Measurements from ENCODE around the gene CAMK2B.

CAMK2B gene

DNA sequence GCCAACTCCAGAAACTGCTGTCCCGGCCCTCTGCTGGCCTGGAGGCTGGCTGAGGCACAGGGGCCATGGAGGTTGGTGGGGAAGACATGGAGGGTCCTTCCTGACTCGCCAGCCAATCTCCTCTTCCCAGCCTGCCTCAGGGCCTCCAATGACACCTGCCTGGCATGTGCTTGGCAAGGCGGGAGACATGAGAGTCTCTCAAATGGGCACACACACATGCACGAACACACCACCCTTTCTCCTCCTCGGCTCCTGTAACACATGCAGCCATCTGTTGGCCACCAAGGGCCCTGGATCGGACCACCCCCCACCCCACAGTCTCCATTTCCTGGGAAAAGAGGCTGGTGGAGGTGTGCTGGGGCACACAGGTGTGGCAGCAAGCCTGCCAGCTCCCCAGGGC lies 68.2 kb downstream of the CAMK2B start:
- H3K4me3 ChIP-seq (ENCODE audit: low read length), result no peak overlapping the region
- TF ChIP-seq, protein P1, sequence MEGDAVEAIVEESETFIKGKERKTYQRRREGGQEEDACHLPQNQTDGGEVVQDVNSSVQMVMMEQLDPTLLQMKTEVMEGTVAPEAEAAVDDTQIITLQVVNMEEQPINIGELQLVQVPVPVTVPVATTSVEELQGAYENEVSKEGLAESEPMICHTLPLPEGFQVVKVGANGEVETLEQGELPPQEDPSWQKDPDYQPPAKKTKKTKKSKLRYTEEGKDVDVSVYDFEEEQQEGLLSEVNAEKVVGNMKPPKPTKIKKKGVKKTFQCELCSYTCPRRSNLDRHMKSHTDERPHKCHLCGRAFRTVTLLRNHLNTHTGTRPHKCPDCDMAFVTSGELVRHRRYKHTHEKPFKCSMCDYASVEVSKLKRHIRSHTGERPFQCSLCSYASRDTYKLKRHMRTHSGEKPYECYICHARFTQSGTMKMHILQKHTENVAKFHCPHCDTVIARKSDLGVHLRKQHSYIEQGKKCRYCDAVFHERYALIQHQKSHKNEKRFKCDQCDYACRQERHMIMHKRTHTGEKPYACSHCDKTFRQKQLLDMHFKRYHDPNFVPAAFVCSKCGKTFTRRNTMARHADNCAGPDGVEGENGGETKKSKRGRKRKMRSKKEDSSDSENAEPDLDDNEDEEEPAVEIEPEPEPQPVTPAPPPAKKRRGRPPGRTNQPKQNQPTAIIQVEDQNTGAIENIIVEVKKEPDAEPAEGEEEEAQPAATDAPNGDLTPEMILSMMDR (conservative IDR thresholded peaks at IDR 0.05; ENCODE audit: low read depth, low read length), result no peak
- DNase-seq (ENCODE audit: low read depth), result no peak

DNA sequence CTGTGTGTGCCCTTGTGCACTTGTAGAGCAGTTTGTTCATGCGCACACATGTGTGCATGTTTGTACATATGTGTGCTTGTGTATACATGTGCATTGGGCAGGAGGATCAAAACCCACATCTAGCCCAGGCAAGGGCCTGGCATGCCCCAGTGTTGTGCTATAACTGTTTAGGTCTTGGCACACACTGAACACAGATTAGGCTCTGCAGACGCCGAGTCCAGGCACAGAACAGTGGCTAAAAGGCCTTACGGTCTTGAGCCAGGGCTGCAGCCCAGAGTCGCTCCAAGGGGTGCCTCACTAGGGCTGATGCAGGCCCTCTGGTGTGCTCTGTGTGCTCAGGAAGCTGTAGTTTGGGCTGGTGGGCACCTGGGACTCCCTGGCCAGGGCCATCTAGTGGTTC lies 68.9 kb downstream of the CAMK2B start:
- H3K4me3 ChIP-seq (ENCODE audit: low read length), result no peak overlapping the region
- TF ChIP-seq, protein P1 (conservative IDR thresholded peaks at IDR 0.05; ENCODE audit: low read depth, low read length), result no peak
- no peak for DNase-seq (ENCODE audit: low read depth)

GRCh38 chr7:44251881-44252280 lies 73.5 kb downstream of the CAMK2B start:
- no peak overlapping the region for H3K4me3 ChIP-seq (ENCODE audit: low read length)
- DNase-seq (ENCODE audit: low read depth), result no peak
- TF ChIP-seq, protein P1 (conservative IDR thresholded peaks at IDR 0.05; ENCODE audit: low read depth, low read length), result no peak

GRCh38 chr7:44251269-44251668 lies 74.1 kb downstream of the CAMK2B start:
- no peak overlapping the region for H3K4me3 ChIP-seq (ENCODE audit: low read length)
- TF ChIP-seq, protein P1 (conservative IDR thresholded peaks at IDR 0.05; ENCODE audit: low read depth, low read length), result no peak
- DNase-seq (ENCODE audit: low read depth), result no peak

DNA sequence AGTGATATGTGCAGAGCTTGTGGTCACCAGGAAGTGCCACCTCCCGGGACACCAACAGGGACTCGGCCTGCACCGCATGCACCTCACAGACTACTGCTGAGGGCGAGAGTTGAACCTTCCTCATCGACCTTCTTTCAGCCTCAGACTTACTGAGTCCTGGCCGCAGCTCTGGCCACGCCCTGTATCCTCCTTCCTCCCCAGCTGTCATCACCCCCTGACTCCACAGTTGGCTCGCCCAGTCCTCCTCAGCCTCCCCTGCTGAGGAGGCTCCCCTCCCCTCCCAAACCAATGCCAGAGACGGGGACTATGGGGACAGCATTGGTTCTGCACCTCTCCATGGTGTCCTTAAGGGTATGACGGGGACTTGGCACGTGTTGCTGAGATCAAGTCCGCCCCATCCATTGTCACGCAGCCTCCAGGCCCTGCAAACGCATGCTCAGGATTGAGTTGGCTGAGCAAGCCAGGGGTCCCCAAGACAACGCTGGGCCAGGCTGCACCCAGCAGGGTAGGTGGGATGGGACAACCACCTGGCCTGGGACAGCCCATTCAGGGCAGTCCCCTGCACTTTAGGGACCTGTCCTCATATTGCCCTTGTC lies 75.7 kb downstream of the CAMK2B start:
- DNase-seq (ENCODE audit: low read depth), result no peak
- H3K4me3 ChIP-seq (ENCODE audit: low read length), result no peak overlapping the region
- TF ChIP-seq, protein P1 (conservative IDR thresholded peaks at IDR 0.05; ENCODE audit: low read depth, low read length), result no peak

GRCh38 chr7:44247868-44248651 lies 77.3 kb downstream of the CAMK2B start:
- H3K4me3 ChIP-seq (ENCODE audit: low read length), result no peak overlapping the region
- no peak for DNase-seq (ENCODE audit: low read depth)
- TF ChIP-seq, protein P1 (conservative IDR thresholded peaks at IDR 0.05; ENCODE audit: low read depth, low read length), result no peak

Data from retinal pigment epithelial cell (primary cell).